GM18502 (cell line): ENCODE results near the gene GARIN1A.
"Not testable (repeated sequence)": the region's sequence is repeated elsewhere in the genome, so short reads cannot be mapped to it uniquely, and the experiment has no call there.

Experiments
- ATAC-seq: cut with Tn5 transposase; IDR thresholded peaks from one replicate; pipeline ENCODE4 v1.9.1; 2021; ENCODE audit warnings: mild to moderate bottlenecking; ENCODE audit not compliant: unreplicated experiment, poor library complexity

Gene GARIN1A

DNA sequence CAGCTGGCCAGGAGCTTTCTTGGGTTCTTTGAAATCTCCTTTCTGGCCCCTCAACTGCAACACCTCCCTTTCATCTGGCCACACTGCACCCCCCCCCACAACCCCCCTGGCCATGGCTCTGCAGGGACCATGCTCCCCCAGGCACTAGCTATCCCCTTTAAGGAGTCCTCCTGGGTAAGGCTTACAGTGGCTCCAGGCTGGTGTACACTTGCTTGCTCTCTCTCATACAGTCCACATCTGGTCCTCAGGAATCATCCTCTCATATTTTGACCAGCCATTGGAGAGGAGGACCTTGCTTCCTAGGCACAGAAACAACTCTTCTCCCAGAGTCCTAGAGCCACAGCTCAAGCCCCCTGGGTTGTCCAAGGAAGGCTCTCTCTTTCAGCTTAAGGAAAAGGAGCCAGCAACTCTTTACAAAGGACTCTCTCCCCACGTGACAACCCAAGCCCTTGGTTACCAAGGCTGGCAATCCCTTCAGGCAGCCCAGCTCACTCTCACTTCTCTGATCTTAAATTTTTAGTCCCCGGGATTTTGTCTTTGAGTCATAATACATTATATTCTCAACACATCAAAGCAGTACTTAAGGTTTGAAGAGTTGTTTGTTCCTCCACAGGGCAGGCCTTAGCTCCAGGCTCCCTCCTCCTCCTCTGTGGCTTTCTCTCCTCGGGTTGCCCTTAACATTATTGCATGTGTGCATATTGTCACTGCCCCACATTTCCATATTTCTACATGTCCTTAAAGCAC lies 9.9 kb downstream of the GARIN1A start:
- no peak for ATAC-seq

DNA sequence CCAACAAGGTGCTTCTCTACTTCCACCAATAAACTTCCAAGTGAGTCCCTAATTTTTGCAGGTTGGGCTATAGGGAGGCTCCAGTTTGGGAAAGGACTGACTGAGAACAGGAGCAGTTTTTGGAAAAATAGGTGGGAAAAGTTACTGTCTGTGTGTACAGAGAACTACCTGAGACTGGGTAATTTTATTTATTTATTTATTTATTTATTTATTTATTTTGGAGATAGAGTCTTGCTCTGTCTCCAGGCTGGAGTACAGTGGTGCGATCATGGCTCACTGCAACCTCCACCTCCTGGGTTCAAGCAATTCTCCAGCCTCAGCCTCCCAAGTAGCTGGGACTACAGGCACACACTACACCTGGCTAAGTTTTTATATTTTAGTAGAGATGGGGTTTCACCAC lies 11.2 kb downstream of the GARIN1A start:
- ATAC-seq = not testable (repeated sequence)

DNA sequence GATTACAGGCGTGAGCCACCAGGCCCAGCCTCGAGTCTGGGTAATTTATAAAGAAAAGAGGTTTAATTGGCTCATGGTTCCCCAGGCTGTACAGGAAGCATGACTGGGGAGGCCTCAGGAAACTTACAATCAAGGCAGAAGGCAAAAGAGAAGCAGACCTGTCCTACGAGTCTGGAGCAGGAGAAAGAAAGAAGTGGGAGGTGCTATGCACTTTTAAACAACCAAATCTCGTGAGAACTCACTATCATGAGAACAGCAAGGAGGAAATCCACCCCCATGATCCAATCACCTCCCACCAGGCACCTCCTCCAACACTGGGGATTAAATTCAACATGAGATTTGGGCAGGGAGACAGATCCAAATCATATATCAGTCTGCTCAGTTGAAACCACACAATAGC lies 11.6 kb downstream of the GARIN1A start:
- ATAC-seq = not testable (repeated sequence)

DNA sequence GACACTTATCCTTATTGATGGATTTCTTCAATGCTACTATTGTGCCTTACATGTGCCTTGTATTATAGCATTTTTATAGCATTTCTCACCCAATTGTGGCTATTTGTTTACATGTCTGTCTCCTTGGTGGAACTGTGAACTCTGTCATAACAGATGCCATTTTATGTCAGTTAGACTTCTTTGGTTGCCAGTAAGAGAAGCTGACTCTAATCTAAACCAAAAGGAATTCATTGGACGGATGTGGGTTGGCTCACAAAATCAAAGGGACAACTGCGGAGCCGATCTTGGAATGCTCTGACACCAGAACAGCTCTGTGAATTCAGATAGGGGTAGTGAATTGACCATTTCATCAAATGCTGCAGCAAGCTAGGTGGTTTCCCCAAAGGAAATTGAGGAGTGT lies 15.0 kb downstream of the GARIN1A start:
- no peak for ATAC-seq

DNA sequence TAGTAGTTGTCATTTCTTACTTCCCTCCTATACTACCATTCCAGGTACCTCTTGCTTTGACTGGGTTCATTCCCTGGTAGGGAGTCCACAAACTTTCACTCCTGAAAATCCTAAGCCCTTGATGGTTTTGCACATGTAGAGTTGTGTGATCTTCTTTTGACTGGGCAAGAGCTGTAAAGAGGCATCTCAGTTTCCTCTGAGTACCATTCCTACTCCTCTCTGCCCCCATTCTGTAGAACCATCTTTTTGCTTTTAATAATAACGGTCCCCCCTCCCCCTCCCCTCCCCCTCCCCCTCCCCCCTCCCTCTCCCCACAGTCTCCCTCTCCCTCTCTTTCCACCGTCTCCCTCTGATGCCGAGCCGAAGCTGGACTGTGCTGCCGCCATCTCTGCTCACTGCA lies 16.4 kb downstream of the GARIN1A start:
- ATAC-seq = no peak

DNA sequence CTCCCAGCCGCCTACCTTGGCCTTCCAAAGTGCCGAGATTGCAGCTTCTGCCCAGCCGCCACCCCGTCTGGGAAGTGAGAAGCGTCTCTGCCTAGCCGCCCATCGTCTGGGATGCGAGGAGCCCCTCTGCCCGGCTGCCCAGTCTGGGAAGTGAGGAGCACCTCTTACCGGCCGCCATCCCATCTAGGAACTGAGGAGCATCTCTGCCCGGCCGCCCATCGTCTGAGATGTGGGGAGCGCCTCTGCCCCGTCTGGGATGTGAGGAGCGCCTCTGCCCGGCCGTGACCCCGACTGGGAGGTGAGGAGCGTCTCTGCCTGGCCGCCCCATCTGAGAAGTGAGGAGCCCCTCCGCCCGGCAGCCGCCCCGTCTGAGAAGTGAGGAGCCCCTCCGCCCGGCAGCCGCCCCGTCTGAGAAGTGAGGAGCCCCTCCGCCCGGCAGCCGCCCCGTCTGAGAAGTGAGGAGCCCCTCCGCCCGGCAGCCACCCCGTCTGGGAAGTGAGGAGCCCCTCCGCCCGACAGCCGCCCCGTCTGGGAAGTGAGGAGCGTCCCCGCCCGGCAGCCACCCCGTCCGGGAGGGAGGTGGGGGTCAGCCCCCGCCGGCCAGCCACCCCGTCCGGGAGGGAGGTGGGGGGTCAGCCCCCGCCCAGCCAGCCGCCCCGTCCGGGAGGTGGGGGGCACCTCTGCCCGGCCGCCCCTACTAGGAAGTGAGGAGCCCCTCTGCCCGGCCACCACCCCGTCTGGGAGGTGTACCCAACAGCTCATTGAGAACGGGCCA lies 17.3 kb downstream of the GARIN1A start:
- ATAC-seq = not testable (repeated sequence)

DNA sequence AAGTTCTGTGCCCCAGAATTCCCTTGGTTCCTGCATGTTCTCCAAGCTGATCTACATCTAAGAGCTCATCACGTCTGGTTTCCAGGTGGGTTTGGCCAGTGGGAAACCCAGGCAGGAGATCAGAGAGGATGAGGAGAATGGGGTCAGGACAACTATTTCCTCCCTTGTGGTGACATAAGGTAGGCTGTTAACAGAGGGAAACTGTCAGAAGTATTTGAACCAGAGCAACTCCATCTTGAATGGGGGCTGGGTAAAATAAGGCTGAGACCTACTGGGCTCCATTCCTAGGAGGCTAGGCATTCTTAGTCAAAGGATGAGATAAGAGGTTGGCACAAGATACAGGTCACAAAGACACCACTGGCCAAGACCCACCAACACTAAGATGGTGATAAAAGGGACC lies 19.1 kb downstream of the GARIN1A start:
- ATAC-seq = no peak

DNA sequence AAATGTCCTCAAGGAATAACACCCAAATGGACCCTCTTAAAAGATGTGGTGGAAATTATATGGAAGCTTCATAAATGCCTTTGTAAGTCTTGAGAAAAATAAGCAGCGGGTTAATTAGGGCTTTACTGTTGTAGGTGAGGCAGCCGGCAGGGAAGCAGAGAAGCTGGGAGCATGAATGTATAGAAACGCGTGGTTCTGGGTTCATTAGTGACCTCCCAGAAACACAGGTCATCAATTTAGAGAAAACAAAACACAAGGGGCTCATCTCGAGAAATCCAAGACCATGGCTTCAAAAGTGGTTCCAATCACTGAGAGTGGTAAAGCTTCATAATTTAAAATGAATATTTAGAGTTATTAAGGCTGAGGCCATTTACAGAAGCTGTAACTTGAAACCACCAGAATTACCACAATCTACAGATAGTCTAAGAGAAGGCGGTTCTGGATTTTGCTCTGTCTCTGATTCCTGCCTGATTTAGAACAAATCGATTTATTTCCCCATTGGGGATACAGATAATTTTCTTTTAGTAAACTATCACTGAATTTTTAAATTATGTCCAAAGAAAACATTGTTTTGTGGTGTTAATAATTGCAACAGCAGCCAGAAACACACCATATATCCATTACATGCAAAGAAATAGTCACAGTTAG lies 20.7 kb downstream of the GARIN1A start:
- no peak for ATAC-seq

DNA sequence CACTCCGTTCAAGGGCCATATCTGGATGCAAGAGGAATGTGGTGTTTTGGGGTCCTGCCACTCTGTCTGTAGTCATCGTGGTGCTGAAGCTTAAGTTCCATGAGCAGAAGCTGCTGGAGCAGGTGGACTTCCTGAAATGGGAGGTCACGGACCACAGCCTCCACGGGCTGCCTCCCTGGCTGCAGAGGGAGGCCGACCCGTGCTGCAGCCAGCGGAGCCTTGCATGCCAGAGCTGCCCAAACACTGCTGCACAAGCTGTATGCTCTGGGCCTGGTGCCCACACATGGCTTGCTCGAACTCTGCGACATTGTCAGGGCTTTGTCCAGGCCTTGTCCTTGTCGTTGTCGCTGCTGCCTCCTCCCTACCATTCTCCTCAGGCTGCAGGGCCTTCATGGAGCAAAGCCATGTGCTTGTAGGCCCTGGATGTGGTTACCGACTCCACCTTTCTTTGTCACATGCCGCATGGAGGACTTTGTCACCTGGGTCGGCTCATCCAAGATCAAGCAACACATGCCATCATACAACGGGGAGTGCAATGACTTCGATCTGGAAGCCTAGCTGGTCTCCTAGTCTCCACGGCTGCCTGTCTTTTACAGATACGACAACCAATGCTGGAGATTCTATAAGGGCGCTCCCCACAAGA lies 21.4 kb downstream of the GARIN1A start:
- no peak for ATAC-seq

DNA sequence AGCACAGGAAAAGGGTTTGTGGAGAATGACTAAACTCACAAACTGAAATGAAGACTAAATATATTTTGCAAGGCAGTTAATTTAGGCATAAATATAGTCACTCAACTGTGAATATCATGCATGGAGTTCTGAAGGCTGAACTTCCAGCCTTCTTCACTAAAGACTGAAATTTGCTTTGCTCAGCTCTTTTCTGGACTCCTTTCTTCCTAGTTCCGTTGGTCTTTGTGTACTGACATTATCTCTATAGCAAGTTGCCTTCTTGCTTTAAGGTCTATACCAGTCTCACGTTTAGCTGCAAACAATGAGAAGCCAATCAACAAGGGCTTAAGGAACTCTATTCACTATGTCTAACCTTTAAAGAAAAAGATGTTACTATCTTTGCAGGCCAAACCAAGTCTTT lies 22.6 kb downstream of the GARIN1A start:
- ATAC-seq = no peak

DNA sequence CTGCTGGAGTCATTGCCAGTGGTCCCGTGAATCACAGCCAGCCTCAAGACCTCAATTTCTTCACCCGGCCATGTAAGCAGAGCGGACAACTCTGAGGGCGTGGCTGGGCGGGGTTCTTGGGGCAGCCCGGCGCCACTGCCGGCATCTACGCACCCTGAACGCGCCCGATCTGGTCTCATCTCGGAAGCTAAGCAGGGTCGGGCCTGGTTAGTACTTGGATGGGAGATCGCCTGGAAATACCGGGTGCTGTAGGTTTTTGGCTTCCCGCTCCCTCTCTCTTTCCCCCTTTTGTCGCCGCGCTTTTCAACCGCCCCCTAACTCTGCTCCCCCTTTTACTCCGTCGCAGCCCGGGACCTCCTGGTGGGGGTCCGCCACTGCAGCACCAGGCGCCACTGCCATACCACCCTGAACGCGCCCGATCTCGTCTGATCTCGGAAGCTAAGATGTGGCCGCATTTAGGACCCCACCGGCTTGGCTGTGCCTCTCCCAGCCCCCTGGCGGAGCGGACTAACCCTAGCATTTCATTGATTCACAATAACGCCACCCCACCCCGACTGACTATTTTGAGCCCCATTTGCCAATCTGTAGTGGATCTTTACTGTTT lies 25.3 kb downstream of the GARIN1A start:
- ATAC-seq = no peak

DNA sequence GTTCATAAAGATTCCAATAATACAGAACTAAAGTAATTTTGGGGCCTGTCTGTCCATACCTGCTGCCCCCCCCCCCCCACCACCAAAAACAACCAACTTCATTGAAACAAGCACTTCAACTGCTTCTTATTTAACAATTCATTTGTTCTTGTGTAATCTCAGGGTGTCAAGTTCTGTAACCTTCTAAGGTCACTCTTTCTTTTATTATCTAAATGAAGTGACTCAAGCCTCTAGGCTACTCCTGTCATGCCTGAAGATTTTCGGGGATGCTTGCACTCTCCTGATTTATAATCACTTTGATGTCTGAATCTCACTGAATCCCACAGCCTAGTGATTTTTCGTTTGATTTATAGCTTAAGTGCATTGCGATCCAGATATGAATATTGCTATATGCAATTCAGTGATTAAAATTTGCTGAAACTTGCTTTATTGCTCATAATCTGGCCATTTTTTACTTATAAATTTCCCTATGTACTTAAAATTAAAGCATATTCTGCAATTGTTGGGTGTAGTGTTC lies 27.2 kb downstream of the GARIN1A start:
- ATAC-seq = no peak

DNA sequence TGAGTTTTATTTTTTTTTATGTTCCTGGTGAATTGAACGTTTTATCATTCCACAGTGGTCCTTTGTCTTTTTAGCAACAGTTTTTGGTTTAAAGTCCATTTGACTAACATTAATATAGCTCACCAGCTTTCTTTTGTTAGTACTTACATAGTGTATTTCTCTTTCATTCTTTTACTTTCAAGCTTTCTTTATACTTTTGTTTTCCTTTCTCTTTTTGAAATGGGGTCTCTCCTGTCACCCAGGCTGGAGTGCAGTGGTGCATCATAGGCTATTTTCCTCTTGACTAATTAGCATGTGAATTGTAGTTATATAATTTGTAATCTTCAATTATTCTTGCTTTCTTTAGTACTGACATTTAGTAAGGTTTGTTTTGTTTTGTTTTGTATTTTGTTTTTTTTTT lies 27.8 kb downstream of the GARIN1A start:
- no peak for ATAC-seq

DNA sequence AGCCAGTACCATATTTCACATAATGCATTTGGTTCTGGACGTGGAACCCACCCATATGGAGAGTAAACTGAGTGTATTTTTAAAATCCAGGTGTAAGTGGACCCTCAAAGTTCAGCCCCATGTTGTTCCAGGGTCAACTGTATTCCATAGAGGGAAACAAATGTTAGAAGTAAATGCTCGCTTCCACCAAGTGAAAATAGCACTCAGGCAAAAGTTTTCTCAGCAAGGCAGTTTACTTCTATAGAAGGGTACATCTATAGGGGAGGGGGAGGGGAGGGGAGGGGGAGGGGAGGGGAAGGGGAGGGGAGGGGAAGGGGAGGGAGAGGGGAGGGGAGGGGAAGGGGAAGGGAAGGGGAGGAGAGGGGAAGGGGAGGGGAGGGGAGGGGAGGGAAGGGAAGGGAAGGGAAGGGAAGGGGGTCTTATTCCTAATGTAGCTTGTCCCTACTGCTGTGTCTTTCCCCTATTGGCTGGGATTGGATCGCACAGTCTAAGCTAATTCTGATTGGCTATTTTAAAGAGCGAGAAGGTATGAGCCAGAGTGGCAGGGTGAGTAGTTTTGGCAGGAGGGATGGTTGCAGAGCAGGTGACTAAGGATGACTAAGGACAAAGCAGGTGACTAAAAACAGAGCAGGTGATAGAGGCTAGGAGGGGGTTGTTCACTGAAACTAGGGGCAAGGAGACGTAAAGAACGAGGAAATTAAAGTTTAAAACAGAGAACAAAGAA lies 29.1 kb downstream of the GARIN1A start:
- ATAC-seq = no peak

DNA sequence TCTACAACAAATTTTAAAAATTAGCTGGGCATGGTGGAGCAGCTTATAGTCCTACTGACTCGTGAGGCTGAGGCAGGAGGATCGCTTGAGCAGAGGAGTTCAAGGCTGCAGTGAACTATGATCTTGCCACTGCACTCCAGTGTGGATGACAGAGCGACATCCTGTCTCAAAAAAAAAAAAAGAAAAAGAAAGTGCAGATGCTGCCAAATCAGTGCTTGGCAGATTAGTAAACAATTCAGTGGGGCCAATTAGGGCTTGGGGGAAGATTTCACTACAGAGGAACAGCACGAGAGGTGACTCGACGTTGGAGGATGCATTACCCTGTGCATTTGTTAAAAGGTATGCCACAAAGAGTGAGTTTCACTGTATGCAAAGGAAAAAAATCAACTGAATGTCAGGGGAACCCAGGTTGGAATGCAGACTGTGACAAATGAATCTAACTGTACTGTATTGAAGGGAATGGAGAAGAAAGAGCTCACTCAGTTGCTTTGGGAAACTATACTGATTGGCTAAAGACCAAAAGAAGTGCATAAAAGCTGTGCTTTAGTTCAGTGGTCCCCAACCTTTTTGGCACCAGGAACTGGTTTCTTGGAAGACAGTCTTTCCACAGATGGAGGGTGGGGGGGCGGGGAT lies 31.6 kb downstream of the GARIN1A start:
- no peak for ATAC-seq

DNA sequence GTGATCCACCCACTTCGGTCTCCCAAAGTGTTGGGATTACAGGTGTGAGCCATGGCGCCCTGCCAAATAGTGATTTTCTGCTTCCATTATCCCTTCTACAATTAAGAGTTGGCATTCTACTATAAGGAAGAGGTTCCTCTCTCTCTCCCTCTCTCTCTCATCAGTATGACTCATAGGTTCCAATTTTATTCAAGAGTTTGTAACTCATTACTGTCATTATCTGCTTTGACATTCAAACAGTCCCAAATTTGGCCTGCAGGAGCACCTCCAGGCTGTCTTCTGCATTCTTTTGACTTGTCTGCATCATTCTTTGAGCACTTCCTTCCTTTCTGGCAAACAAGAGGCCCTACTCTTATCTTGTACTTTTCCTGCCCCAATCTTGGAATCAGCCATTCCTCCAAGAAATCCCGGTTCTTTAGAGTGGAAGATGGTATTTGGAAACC lies 33.8 kb downstream of the GARIN1A start:
- no peak for ATAC-seq

DNA sequence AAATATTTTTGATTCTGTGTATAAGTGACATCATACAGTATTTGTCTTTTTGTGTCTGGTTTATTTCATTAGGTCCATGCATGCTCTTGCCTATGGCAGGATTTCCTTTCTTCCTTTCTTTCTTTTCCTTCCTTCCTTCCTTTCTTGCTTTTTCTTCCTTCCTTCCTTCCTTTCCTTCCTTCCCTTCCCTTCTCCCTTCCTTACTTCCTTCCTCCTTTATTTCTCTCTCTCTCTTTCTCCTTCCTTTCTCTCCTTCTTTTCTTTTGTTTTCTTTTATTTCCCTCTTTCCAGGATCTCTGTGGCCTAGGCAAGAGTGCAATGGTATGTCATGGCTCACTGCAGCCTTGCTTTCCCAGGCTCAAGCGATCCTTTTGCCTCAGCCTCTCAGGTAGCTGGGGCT lies 35.7 kb downstream of the GARIN1A start:
- ATAC-seq = no peak

DNA sequence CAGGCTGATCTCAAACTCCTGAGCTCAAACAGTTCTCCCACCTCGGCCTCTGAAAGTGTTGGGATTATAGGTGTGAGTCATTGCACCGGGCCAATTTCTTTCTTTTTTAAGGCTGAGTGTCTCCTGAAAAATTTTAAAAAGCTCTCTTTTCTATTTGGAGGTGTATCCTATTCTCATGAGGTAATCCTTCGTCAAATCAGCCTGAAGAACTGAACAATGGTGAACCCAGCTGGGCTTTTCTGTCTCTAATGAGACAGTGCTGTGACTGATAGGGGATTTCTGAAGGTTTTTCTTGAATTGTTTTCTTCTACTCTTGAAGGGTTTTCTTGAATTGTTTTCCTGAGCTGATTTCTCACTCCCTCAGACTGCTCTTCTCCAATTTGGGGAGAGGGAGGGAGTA lies 36.1 kb downstream of the GARIN1A start:
- ATAC-seq = no peak

DNA sequence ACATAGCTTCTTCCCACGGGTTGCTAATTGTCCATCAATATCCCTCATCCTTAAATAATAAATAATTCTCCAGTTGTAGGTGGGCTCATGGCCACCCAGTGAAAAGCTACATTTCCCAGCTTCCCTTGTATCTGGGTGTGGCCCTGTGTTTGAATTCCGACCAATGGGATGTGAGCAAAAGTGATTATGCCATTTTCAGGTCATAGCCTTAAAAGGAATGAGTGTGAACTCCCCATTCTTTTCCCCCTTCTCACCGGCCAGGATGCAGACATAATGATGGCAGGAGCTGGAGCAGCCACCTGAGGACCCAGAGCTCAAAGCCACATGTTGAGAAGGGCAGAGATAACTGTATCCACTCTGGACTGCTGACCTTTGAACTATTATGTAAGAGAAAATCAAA lies 36.7 kb downstream of the GARIN1A start:
- no peak for ATAC-seq
